DOHH2 (cell line): ENCODE measurements around the gene MGAT4B.

Experiments used
- H3F3A ChIP-seq: fragments of 200-600 bp; sonication (generic), shearing (Covaris generic); 2 replicates; pipeline ENCODE4 v1.6.0; 2016; ENCODE audit warnings: antibody characterized with exemption, mild to moderate bottlenecking; ENCODE audit not compliant: control insufficient read depth, insufficient read depth
- H3K27ac ChIP-seq: fragments of 200-600 bp; sonication (generic); 2 replicates; pipeline ENCODE4 v1.5.1; 2014; ENCODE audit warnings: low read depth, mild to moderate bottlenecking, low read length, moderate library complexity
- H3K27me3 ChIP-seq: fragments of 200-600 bp; sonication (generic); 2 replicates; pipeline ENCODE4 v1.6.1; 2014; ENCODE audit warnings: mild to moderate bottlenecking, low read length, mixed read lengths; ENCODE audit not compliant: control insufficient read depth
- H3K36me3 ChIP-seq: fragments of 200-600 bp; sonication (generic); 2 replicates; pipeline ENCODE4 v1.6.1; 2014; ENCODE audit warnings: mild to moderate bottlenecking, low read length, moderate library complexity, mixed read lengths; ENCODE audit not compliant: control insufficient read depth
- H3K4me1 ChIP-seq: fragments of 200-600 bp; sonication (generic); 2 replicates; pipeline ENCODE4 v1.6.1; 2014; ENCODE audit warnings: mild to moderate bottlenecking, low read length, mixed read lengths; ENCODE audit not compliant: control insufficient read depth
- H3K4me2 ChIP-seq: fragments of 200-600 bp; sonication (generic); 2 replicates; pipeline ENCODE4 v1.6.0; 2014; ENCODE audit warnings: mild to moderate bottlenecking, low read length, moderate library complexity
- H3K4me3 ChIP-seq: fragments of 200-600 bp; sonication (generic); 2 replicates; pipeline ENCODE4 v1.5.1; 2014; ENCODE audit warnings: mild to moderate bottlenecking, low read length, mixed read lengths
- H3K79me2 ChIP-seq: fragments of 200-600 bp; sonication (generic); 2 replicates; pipeline ENCODE4 v1.6.1; 2014; ENCODE audit warnings: mild to moderate bottlenecking, low read length, mixed read lengths; ENCODE audit not compliant: control insufficient read depth
- H3K9me2 ChIP-seq: fragments of 200-600 bp; sonication (generic); replicated peaks from 2 replicates; pipeline ENCODE4 v1.6.1; 2014; ENCODE audit warnings: mild to moderate bottlenecking, low read length, mixed read lengths; ENCODE audit not compliant: control insufficient read depth
- H3K9me3 ChIP-seq: fragments of 200-600 bp; sonication (generic); 2 replicates; pipeline ENCODE4 v1.6.1; 2014; ENCODE audit warnings: antibody characterized with exemption, low read length, mixed read lengths; ENCODE audit not compliant: control insufficient read depth, insufficient read depth
- H4K20me1 ChIP-seq: fragments of 200-600 bp; sonication (generic); 2 replicates; pipeline ENCODE4 v1.6.0; 2014; ENCODE audit warnings: low read depth, mild to moderate bottlenecking, antibody characterized with exemption, low read length, moderate library complexity; ENCODE audit not compliant: control insufficient read depth, insufficient read depth
- EZH2phosphoT487 ChIP-seq: fragments of 200-600 bp; sonication (generic); IDR thresholded peaks from 2 replicates; pipeline ENCODE4 v1.6.1; 2017; ENCODE audit warnings: borderline replicate concordance, mild to moderate bottlenecking, antibody characterized with exemption, low read length, moderate library complexity, mixed read lengths
- TF ChIP-seq, protein P1 (sequence below): fragments of 200-600 bp; sonication (generic); IDR thresholded peaks from one replicate; pipeline ENCODE4 v1.5.1; 2014; ENCODE audit warnings: antibody characterized with exemption, mild to moderate bottlenecking, low read depth, low read length; ENCODE audit not compliant: poor library complexity, severe bottlenecking

Gene MGAT4B

DNA sequence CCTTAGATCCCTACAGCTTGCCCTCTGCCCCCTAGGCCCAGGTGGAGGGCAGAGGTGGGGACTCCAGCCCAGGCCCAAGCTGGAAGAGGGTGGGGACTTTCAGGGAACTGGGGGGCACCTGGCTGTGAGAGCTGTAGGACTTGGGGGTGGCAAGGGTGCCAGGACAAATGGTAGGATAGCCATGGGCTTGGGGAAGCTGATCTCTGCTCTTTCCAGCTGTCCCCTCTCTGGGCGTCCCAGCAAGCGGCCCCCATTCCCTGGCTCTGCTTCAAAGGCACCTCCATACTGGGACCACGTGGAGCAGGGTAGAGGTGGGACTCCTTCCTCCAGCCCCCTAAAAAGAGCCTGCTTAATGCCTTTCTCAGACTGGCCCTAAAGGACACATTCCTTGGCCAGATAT lies 12.5 kb downstream of the MGAT4B start:
- H3K9me2 ChIP-seq: no peaks in the 10 kb centered on the region
- no peak overlapping the region for H3K4me3 ChIP-seq
- TF ChIP-seq EZH2phosphoT487: no peak
- TF ChIP-seq, protein P1, sequence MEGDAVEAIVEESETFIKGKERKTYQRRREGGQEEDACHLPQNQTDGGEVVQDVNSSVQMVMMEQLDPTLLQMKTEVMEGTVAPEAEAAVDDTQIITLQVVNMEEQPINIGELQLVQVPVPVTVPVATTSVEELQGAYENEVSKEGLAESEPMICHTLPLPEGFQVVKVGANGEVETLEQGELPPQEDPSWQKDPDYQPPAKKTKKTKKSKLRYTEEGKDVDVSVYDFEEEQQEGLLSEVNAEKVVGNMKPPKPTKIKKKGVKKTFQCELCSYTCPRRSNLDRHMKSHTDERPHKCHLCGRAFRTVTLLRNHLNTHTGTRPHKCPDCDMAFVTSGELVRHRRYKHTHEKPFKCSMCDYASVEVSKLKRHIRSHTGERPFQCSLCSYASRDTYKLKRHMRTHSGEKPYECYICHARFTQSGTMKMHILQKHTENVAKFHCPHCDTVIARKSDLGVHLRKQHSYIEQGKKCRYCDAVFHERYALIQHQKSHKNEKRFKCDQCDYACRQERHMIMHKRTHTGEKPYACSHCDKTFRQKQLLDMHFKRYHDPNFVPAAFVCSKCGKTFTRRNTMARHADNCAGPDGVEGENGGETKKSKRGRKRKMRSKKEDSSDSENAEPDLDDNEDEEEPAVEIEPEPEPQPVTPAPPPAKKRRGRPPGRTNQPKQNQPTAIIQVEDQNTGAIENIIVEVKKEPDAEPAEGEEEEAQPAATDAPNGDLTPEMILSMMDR: no peak
- no peaks in the 10 kb centered on the region for H4K20me1 ChIP-seq
- peak overlapping the region; percentile 85; the same call in 1 of the 2 replicates for H3K4me2 ChIP-seq
- H3K27me3 ChIP-seq: no peaks in the 10 kb centered on the region
- no peaks in the 10 kb centered on the region for H3K79me2 ChIP-seq
- H3K4me1 ChIP-seq: peaks cover 23% of the 10 kb centered on the region
- H3K27ac ChIP-seq: no peak overlapping the region
- H3K36me3 ChIP-seq: peaks cover 20% of the 10 kb centered on the region; the same call in 1 of the 2 replicates
- no peaks in the 10 kb centered on the region for H3K9me3 ChIP-seq
- no peaks in the 10 kb centered on the region; the same call in 1 of the 2 replicates for H3F3A ChIP-seq

DNA sequence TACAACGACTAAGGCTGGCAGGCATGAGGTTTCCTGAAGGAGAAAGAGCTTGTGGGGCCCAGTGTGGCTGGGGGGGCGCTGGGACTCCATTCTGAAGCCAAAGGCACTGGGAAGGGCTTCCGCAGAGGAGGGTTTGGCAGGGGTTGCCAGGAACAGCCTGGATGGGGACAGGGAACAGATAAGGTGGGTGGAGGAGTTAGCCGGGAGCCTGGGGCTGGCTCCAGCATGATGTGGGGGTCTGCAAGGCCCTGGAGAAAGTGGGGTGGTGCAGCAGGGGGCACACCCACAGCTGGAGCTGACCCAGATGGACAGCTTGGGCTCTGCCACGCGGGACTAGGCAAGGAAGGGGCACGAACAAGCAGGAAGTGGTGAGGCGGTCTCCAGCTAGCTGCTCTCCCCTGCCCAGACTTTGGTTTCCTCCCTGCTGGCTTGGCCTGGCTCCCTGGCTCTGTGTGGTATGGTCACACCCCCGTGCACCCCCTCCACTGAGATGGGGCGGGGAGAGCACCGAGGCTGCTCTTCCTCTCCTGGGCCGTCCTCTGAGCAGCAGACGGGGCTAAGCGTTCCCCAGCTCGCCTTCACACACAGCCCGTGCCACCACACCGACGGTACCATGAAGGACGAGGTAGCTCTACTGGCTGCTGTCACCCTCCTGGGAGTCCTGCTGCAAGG lies 13.1 kb downstream of the MGAT4B start, which contains the start of gene LTC4S:
Gene LTC4S, plus strand, starts transcription at position 519 of the 672 bp plus-strand sequence. Its CDS starts 95 bp downstream, at position 614.
- Histone ChIP-seq H3K79me2 (no peaks in the 10 kb centered on the region), H3K4me2 (peak within 1 kb of the TSS; percentile 85), H3K9me3 (no peaks in the 10 kb centered on the region), H3K36me3 (peaks cover 14% of the 10 kb centered on the region; the same call in 1 of the 2 replicates), H3K4me3 (peak within 1 kb of the TSS; percentile 91), H3K27ac (no peak within 1 kb of the TSS), H3K4me1 (peaks cover 23% of the 10 kb centered on the region), H3K27me3 (no peaks in the 10 kb centered on the region), H3F3A (no peaks in the 10 kb centered on the region; the same call in 1 of the 2 replicates), H4K20me1 (no peaks in the 10 kb centered on the region), H3K9me2 (no peaks in the 10 kb centered on the region)
- TF ChIP-seq, protein P1: no peak
- no peak for TF ChIP-seq EZH2phosphoT487

DNA sequence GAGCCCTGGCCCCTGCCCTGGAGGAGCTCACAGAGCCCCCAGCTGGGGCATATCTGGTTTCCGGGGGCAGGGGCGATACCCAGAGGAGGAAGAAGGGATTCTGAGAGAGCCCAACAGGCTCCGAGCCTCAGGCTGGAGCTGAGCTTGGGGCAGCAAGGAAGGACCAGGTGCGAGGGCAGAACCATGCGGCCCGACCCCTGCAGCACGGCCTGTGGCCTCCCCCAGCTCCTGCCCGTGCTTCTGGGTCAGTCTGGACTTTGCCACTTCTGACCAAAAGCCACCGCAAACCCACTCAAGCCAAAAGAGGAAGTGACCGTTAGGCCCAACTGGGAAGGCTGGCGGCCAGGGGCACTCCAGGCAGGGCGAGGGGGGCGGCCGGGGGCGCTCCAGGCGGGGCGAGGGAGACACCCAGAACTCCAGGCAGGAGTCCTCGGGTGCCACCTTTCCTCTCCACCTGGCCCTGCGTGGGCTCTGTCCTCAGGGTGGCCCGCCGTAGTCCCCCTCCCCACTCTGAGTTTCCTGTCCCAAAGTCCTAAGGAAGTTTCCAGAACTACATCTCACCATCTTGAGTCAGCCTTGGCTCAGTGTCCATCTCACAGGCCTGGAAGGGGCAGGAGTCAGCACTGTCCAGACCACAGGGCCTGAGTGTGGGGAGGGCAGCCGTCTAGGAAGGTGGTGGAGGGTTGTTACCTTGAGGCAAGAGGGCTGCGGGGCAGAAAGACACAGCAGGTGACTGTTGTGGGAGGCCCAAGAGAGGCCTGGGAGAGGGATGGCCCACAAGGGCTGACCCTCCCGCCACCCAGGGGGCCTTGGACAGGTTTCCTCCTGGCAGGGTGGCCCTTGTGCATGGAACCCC lies 13.8 kb downstream of the MGAT4B start:
- H3K4me1 ChIP-seq: peaks cover 23% of the 10 kb centered on the region
- TF ChIP-seq, protein P1: no peak
- TF ChIP-seq EZH2phosphoT487: no peak
- H3F3A ChIP-seq: no peaks in the 10 kb centered on the region; the same call in 1 of the 2 replicates
- no peak overlapping the region for H3K4me3 ChIP-seq
- peaks cover 7% of the 10 kb centered on the region; the same call in 1 of the 2 replicates for H3K36me3 ChIP-seq
- H3K4me2 ChIP-seq: no peak overlapping the region
- no peaks in the 10 kb centered on the region for H3K79me2 ChIP-seq
- no peaks in the 10 kb centered on the region for H3K27me3 ChIP-seq
- no peaks in the 10 kb centered on the region for H4K20me1 ChIP-seq
- no peak overlapping the region for H3K27ac ChIP-seq
- no peaks in the 10 kb centered on the region for H3K9me2 ChIP-seq
- no peaks in the 10 kb centered on the region for H3K9me3 ChIP-seq
